AG09319 (cell line): Measurements from ENCODE around the gene CEMP1.

Experiments
- DNase-seq: peaks from one replicate; pipeline ENCODE4 v3.0.0-alpha.2; 2010; ENCODE audit warnings: low read depth; ENCODE audit errors: extremely low read depth
- TF ChIP-seq, protein P1 (sequence below): IDR thresholded peaks from 2 replicates; pipeline ENCODE4 v1.5.1; 2011; ENCODE audit warnings: low read depth, mild to moderate bottlenecking, inconsistent platforms, low read length, moderate library complexity

CEMP1 gene

DNA sequence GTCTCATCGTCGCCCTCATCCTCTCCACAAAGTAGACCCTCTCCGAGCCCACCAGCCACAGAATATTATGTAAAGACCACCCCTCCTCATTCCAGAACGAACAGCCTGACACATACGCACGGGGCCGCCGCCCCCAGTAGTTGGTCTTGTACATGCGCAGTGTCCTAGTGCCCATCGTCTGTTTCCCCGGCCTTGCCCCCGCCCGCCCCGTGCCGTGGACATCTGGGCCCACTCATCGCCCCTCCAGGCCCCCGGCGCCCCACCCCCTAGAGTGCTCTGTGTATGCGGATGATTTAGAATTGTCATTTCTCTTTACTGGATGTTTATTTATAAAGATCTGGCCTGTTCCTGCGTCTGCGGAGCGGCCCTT, 11.5 kb downstream of the CEMP1 start:
- no peak for DNase-seq

DNA sequence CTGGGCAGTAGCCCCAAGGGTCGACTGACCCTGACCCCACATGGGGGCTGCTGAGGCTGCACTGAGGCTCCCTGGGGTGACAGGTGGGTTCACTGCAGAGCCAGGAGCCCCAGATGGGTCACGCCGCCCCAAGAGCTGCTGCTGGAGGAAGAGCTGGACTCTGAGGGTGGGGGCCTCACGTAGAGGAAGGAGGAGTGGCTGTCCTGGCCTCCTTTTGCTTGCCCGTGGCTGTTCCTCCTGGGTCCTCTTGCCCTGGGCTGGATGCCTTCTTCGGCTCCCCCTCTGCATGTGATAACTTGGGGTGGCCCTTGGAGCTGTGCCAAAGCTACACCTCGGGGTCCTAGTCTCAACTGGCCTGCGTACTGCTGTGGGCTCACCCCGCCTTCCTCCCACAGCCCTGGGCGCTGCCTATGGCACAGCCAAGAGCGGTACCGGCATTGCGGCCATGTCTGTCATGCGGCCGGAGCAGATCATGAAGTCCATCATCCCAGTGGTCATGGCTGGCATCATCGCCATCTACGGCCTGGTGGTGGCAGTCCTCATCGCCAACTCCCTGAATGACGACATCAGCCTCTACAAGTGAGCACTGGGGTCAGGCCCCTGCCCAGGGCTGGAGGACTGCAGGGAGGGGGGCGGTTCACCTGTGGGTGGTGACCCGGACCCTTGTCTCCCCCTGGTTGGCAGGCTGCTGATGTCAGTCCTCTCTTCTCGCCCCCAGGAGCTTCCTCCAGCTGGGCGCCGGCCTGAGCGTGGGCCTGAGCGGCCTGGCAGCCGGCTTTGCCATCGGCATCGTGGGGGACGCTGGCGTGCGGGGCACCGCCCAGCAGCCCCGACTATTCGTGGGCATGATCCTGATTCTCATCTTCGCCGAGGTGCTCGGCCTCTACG, 12.1 kb downstream of the CEMP1 start:
- no peak for DNase-seq
- TF ChIP-seq, protein P1, sequence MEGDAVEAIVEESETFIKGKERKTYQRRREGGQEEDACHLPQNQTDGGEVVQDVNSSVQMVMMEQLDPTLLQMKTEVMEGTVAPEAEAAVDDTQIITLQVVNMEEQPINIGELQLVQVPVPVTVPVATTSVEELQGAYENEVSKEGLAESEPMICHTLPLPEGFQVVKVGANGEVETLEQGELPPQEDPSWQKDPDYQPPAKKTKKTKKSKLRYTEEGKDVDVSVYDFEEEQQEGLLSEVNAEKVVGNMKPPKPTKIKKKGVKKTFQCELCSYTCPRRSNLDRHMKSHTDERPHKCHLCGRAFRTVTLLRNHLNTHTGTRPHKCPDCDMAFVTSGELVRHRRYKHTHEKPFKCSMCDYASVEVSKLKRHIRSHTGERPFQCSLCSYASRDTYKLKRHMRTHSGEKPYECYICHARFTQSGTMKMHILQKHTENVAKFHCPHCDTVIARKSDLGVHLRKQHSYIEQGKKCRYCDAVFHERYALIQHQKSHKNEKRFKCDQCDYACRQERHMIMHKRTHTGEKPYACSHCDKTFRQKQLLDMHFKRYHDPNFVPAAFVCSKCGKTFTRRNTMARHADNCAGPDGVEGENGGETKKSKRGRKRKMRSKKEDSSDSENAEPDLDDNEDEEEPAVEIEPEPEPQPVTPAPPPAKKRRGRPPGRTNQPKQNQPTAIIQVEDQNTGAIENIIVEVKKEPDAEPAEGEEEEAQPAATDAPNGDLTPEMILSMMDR: no peak

More for the DNA sequence above, 11.5 kb downstream of the CEMP1 start:
- TF ChIP-seq, protein P1: no peak

DNA sequence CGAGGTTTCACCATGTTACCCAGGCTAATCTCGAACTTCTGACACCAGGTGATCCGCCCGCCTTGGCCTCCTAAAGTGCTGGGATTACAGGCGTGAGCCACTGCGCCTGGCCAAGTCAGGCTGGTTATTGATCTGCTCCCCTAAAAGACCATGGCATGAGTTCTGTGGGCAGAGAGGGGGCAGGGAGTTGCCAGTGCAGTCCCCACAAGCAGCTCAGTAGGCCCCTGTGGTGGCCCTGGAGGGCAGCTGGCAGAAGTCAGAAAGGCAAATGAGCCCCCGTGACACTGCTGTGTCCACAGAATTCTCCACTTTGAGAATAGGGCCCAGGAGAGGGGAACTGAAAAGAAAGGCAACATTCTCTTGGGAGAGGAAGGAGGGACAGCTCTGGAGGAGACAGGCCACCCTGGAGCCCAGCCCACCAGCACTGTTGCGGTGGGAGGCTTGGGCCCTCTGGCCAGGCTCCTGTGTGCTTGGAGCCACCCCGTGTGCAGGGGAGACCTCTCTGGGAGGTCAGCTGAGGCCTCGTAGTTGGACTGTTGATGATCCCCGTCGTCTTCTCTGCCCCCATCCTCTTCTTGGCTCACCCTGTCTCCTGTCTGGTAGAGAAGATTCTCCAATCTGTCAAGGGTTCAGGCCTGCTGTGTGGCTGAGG, 13.1 kb downstream of the CEMP1 start:
- DNase-seq: no peak
- TF ChIP-seq, protein P1: no peak

DNA sequence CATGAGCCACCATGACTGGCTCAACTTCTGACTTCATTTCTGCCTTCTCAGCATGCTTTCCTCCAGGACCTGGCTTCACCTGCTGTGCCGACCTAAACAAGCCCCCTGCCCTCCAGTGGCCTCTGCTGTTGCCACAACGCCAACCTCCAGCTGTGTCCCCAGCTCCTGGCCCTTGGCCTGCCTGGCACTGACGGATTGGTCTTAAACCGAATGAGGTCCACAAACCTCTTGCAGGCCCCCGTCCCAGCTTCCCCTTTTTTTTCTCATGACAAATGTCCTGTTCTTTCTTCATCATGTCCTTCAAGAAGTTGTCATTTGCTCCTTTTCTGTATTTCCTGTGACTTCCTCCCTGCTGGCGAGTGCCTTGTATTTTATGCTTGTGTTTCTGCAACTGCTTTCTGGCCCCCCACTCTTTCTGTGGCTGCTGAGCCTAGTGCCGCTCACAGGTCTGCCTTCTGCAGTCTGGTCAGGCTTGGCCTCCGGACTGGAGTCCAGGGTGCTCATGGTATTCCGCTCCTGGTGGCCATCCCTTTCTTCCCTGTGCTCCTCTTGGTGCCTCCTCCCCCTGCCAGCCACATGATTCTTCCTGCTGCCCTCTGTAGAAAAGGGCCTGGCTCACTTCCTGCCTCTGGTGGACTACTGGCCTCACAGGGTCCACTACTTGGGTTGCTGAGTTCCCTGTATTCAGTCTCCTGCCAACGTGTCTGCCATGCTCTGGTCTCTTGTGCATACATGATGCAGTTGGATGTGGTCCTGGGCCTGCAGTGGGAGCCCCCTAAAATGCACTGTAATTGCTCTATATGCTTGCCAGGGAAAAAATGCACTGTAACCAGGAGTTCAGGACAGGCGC, 14.6 kb downstream of the CEMP1 start:
- DNase-seq: no peak
- TF ChIP-seq, protein P1: no peak

DNA sequence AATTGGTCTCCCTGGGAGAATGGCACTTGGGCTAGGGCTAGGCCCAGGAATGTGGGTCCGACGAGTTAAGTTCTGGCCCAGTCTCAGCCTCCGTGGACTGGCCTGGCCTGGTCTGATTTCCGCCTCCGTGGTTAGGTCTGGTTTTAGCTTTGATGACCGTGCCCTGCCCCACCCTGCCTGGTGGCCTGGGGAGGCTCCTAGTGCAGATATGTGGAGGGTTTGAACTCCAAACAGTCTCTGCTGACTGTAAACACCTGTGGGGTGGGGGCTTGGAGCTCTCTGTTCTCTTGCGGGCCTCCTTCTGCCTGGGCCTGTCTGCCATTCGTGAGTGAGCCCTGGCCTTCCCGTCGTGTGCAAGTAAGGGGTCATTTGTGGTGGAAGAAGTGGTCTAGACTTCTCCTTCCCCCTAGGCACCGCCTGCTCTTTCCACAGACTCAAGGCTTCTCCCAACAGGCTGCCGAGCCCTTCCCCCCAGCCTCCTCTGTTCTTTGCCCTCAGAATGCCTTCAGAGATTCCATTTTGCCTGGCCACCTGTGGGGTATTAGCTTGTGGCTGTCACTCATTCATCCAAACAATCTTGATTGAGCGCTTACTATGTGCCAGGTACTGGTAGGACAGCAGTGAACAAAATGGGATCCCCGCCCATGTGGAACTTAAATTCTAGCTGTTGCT, 15.9 kb downstream of the CEMP1 start:
- TF ChIP-seq, protein P1: no peak
- DNase-seq: no peak

DNA sequence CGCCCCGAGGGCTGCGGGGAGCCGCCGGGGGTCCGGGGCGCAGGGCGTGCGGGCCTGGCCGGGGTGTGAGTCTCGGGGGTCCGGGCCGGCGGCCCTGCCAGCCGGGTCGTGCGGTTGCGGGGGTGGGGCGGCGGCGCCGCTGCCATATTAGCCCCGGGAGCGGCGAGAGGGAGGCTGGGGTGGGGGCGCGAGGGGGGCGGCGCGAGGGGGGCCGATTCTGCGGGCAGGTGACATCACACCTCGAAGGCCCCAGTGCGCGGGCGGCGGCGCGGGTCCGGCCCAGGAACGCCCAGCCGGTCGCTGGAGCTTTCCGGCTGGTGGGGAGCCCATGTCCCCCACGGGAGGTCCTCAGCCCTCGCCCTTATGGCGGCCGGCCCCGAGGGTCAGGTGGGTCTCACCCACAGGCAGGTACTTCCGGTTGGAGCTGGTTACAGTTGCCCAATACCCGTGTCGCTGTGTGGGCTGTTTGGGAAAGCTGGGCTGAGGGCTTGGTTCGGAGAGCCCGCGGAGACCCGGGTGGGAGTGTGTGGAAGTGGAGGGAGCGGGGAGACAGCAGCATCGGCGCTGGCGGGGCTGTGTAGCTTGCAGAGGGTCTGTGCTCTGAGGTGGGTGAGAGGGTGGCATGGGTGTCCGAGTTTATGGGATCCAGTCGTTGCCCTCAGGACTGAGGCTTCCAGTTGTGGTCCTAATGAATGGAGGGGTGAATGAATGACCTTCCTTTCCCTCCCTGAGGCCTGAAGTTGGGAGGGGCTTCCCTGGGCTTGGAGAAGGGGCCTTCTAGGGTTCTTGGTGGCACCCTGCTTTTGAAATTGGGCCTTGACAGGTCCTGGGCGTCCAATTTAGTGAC, 16.7 kb downstream of the CEMP1 start:
- TF ChIP-seq, protein P1: no peak
- no peak for DNase-seq
